Measurements from ENCODE around the gene MEIS2.

DNA sequence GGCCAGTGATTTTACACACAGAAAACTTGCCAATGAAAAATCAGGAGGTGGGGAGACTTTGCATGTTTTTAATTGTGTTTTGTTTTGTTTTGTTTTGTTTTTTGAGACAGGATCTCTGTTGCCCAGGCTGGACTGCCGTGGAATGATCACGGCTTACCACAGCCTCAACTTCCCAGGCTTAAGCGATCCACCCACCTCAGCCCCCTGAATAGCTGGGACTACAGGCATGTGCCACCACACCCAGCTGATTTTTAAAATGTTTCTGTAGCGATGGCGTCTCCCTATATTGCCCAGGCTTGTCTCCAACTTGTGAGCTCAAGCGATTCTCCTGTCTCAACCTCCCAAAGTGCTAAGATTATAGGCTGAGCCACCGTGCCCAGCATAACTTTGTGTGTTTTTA lies 46.0 kb downstream of the MEIS2 start:
- TF ChIP-seq, protein P1, sequence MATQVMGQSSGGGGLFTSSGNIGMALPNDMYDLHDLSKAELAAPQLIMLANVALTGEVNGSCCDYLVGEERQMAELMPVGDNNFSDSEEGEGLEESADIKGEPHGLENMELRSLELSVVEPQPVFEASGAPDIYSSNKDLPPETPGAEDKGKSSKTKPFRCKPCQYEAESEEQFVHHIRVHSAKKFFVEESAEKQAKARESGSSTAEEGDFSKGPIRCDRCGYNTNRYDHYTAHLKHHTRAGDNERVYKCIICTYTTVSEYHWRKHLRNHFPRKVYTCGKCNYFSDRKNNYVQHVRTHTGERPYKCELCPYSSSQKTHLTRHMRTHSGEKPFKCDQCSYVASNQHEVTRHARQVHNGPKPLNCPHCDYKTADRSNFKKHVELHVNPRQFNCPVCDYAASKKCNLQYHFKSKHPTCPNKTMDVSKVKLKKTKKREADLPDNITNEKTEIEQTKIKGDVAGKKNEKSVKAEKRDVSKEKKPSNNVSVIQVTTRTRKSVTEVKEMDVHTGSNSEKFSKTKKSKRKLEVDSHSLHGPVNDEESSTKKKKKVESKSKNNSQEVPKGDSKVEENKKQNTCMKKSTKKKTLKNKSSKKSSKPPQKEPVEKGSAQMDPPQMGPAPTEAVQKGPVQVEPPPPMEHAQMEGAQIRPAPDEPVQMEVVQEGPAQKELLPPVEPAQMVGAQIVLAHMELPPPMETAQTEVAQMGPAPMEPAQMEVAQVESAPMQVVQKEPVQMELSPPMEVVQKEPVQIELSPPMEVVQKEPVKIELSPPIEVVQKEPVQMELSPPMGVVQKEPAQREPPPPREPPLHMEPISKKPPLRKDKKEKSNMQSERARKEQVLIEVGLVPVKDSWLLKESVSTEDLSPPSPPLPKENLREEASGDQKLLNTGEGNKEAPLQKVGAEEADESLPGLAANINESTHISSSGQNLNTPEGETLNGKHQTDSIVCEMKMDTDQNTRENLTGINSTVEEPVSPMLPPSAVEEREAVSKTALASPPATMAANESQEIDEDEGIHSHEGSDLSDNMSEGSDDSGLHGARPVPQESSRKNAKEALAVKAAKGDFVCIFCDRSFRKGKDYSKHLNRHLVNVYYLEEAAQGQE (IDR thresholded peaks at IDR 0.05; ENCODE audit: insufficient read depth in 1 of 2, low read depth in 2 of 2, low read length in 2 of 2): no peak
- TF ChIP-seq SIN3A (IDR thresholded peaks at IDR 0.05; ENCODE audit: borderline replicate concordance, insufficient read depth, low read length): no peak
- TF ChIP-seq TAF1 (IDR thresholded peaks at IDR 0.05; ENCODE audit: borderline replicate concordance, insufficient read depth, low read length): no peak
- TF ChIP-seq POLR2AphosphoS5 (IDR thresholded peaks at IDR 0.05; ENCODE audit: low read depth, low read length): no peak
